OCI-M2 (cell line): ENCODE measurements around the gene CHD1L.
"Not testable (repeated sequence)": the region's sequence is repeated elsewhere in the genome, so short reads cannot be mapped to it uniquely, and the experiment has no call there.

ENCODE experiments used
- DNase-seq: peaks from one replicate; lab custom pipeline; 2025; ENCODE audit not compliant: unreplicated experiment; lab: John Stamatoyannopoulos, UW

CHD1L gene

DNA sequence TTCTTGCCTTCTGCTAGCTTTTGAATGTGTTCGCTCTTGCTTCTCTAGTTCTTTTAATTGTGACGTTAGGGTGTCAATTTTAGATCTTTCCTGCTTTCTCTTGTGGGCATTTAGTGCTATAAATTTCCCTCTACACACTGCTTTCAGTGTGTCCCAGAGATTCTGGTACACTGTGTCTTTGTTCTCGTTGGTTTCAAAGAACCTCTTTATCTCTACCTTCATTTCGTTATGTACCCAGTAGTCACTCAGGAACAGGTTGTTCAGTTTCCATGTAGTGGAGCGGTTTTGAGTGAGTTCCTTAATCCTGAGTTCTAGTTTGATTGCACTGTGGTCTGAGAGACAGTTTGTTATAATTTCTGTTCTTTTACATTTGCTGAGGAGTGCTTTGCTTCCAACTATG lies 11.5 kb upstream of the CHD1L start:
- not testable (repeated sequence) for DNase-seq

DNA sequence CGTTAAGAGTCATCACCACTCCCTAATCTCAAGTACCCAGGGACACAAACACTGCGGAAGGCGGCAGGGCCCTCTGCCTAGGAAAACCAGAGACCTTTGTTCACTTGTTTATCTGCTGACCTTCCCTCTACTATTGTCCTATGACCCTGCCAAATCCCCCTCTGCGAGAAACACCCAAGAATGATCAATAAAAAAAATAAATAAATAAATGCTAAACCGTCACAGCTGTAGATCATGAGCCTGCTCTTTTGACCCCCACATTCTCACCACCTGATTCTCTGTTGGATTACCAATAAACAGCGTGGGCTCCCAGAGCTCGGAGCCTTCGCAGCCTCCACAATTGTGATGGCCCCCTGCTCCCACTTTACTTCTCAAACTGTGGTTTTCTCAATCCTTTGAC lies 8.6 kb upstream of the CHD1L start:
- DNase-seq, result not testable (repeated sequence)

DNA sequence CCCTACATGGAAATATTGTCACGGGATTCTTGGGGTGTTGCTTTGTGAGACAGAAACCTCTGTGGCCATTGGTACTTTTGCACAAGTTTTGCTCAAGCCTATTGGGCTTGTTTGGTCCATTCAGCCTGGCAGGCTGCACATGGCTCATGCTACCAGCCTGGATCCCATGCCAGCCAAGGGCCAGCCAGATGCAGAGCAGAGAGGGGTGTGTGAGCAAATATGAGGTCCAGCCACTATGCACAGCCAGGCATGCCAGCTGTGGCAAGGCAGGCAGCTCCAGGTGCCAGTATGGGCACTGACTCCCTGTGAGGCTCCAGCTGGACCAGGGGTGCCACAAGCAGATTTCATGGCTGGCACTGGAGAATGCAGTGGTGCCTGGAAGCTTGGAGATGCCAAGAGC lies 6.7 kb upstream of the CHD1L start:
- DNase-seq, result no peak

DNA sequence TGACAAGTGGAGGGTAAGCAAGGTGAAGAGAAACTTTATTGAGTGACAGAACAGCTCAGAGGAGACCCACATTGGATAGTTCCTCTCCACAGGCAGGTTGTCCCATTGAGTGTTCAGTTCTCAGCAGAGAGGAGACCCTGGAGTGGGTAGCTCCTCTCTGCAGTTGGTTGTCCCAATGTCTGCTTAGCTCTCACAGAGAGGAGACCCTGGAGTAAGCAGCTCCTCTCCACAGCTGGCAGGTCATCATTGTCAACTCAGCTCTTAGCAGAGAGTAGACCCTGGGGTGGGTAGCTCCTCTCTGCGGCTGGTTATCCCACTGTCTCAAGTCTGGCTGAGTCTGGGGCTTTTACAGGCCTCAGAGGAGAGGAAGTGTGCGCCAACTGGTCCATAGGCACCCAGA lies 6.0 kb upstream of the CHD1L start:
- no peak for DNase-seq

- no peak for DNase-seq
These were observed 5.3 kb upstream of the CHD1L start for GRCh38 chr1:147236959-147237791.

- DNase-seq, result no peak
These were observed 4.2 kb upstream of the CHD1L start for GRCh38 chr1:147238053-147238902.

DNA sequence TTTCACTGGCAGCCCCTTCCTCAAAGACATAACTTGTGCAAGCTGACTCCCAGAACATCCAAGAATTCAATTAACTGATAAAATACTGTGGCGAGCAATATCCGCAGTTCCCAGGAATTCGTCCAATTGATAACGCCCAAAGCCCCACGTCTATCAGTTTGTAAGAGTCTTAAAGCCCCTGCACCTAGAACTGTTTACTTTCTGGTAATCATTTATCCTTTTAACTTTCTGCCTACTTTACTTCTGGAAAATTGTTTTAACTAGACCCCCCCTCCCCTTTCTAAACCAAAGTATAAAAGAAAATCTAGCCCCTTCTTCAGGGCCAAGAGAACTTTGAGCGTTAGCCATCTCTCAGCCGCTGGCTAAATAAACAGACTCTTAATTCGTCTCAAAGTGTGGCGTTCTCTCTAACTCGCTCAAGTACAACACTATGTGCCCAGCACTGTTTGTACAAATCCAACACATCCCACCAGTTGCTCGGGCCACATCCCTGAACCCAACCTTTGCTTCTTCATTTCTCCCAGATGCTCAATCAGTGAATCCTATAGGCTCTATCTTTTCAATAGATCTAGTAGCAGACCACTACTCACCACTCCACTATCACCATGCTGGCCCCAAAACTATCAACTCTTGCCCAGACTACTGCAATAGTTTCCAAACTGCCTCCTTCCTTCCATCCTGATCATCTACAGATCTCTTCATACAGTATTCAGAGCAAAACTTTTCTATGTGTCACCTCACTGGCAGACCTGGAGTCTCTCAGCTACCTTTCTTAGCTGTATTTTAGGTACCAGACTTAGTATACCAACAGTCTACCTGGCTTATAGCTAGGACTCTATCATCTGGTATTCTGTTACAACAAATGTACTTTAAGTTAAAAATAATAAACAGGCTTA lies 3.3 kb upstream of the CHD1L start:
- DNase-seq, result no peak

DNA sequence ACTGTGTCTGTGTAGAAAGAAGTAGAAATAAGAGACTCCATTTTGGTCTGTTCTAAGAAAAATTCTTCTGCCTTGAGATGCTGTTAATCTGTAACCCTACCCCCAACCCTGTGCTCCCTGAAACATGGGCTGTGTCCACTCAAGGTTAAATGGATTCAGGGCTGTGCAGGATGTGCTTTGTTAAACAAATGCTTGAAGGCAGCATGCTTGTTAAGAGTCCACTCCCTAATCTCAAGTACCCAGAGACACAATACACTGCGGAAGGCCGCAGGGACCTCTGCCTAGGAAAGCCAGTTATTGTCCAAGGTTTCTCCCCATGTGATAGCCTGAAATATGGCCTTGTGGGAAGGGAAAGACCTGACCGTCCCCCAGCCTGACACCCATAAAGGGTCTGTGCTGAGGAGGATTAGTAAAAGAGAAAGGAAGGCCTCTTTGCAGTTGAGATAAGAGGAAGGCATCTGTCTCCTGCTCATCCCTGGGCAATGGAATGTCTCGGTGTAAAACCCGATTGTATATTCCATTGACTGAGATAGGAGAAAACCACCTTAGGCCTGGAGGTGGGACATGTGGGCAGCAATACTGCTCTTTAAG lies 2.3 kb upstream of the CHD1L start:
- DNase-seq, result not testable (repeated sequence)

DNA sequence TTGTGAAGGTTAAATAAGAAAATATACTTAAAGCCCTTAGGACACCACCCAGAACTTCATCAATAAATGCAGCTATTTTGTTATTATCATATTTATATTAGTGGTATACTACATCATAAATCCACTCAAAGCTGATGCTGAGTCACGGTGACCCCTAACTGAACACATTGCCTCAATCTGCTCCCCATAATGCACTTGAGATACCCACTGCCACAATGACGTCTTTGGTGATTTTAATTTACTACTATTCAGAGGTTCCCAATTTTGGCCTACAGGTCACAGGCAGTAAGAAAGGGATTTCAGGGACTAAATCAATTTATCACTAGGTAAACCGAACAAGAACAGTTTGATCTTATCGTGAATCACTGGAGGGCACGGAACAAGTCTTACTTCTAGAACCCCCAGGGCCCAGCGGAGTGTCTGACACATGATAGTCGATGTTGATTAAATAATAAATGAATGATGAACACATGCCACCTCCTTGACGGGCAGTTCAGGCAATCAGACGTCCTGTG lies 493 bp upstream of the CHD1L start:
- DNase-seq, result no peak

DNA sequence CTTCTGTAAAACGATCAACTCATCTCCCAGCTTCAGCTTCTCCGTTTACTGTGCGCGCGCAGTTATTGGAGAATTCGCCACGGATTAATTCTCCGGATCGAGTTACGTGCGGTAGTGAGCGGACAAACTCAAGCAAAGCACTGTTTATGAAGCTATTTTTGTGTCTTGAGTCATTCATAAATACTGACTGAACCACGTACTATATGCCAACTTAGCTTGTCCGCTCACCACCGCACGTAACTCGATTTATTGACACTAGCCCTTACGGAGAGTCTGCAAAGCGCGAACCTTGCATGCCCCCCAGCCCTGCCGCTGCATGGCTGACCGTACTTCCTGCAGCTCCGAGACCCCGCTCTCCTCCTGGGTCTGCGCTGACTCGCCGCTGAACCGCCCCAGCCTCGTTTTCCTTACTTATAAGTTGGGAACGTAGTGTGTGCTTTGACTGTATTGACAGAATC lies 773 bp downstream of the CHD1L start:
- DNase-seq, result no peak

DNA sequence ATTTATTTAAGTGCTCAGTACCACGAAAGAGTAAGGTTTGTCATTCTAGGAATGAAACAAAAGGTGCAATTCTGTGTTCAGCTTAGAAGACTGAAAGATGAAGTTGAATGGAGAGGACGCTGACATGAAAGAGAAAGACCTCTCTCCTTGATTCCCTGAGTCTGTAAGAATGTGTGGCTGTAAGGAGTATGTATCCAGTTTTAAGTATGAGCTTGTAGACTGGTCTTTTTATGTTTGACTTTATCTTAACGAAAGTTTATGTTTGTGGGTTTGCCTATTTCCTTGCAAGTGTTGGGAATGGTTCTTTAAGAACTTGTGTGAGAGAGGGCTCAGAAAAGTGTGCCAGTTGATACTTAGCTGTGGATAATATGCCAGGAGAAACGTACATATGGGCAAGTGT lies 1.4 kb downstream of the CHD1L start:
- no peak for DNase-seq

DNA sequence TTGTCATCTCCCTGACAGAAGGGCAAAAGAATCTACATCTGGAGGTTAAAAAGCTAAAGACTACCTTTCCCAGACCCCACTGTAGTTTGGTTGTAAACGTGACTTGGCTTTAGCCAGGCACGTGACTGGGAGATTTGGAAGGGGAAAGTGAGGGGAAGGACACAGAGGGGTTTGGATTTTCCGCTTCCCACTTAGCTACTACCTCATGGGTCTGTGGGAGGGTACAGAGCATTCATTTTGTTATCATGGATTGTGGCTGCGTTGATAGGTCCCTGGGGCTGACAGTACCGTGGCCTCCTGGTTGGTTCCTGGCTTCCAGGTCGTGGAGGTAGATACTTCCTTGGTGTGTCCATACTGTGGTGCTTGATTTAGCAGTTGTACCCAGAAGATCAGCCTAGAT lies 2.6 kb downstream of the CHD1L start:
- no peak for DNase-seq

DNA sequence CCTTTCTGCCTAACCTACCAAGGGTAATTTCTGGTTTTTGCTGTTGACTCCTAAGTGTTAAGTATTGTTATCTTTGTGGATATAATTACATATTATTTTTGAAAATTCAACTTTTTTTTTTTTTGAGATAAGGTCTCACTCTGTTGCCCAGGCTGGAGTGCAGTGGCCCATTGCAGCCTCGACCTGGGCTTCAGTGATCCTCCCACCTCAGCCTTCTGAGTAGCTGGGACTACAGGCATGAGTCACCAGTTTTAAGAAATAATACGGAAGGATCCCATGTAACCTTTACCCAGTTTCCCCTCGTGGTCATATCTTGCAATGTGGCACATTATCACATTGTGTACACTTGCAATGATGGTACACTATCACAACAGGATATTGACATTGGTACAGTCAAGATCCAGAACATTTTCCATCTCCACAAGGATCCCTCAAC lies 3.1 kb downstream of the CHD1L start:
- no peak for DNase-seq

- no peak for DNase-seq
These were observed 3.7 kb downstream of the CHD1L start for GRCh38 chr1:147246044-147246690.

- DNase-seq, result no peak
These were observed 4.6 kb downstream of the CHD1L start for GRCh38 chr1:147246910-147247655.

- DNase-seq, result no peak
These were observed 5.3 kb downstream of the CHD1L start for GRCh38 chr1:147247656-147248238.

GRCh38 chr1:147252540-147252939 lies 10.1 kb downstream of the CHD1L start:
- no peak for DNase-seq

GRCh38 chr1:147260956-147261355 lies 18.5 kb downstream of the CHD1L start:
- no peak for DNase-seq
